Measurements from ENCODE around the gene SF3A1. TPM values are rescaled to one million over a fixed set of nuclear protein-coding genes. Genes with fewer than 3 reads are reported as not detected.

Gene SF3A1
- total RNA-seq, 4 donors from 2014 or later: 90.4 to 182 (median 160) TPM

GRCh38 chr22:30336752-30337460, 19.8 kb downstream of the SF3A1 start:
- peaks cover 0 to 98% (median 0%) of the 10 kb centered on the region in 3 donors for H3K36me3 ChIP-seq

GRCh38 chr22:30335236-30335635, 21.5 kb downstream of the SF3A1 start:
- H3K27me3 ChIP-seq: no peaks in the 10 kb centered on the region
- H3K4me3 ChIP-seq: no peak overlapping the region
- H3K27ac ChIP-seq: no peak overlapping the region
- H3K9me3 ChIP-seq: no peaks in the 10 kb centered on the region
- no peak for DNase-seq
- H3K36me3 ChIP-seq: peaks cover 0 to 89% (median 0%) of the 10 kb centered on the region in 3 donors
- H3K4me1 ChIP-seq: peaks cover 0 to 4% (median 0%) of the 10 kb centered on the region in 4 donors
- TF ChIP-seq CTCF (IDR thresholded peaks at IDR 0.05) (no peak), POLR2A (IDR thresholded peaks at IDR 0.05) (no peak)

More at GRCh38 chr22:30336752-30337460, 19.8 kb downstream of the SF3A1 start:
- Histone ChIP-seq H3K27me3 (no peaks in the 10 kb centered on the region), H3K4me3 (no peak overlapping the region), H3K27ac (no peak overlapping the region), H3K9me3 (no peaks in the 10 kb centered on the region), H3K4me1 (peaks cover 0 to 4% (median 0%) of the 10 kb centered on the region in 4 donors)
- TF ChIP-seq POLR2A (IDR thresholded peaks at IDR 0.05): no peak
- TF ChIP-seq CTCF (IDR thresholded peaks at IDR 0.05): no peak
- DNase-seq: no peak

- TF ChIP-seq CTCF (IDR thresholded peaks at IDR 0.05) (no peak), POLR2A (IDR thresholded peaks at IDR 0.05) (no peak)
- H3K27ac ChIP-seq: no peak overlapping the region
- H3K4me3 ChIP-seq: no peak overlapping the region
- H3K9me3 ChIP-seq: no peaks in the 10 kb centered on the region
- no peak for DNase-seq
- H3K36me3 ChIP-seq: peaks cover 0 to 83% (median 0%) of the 10 kb centered on the region in 3 donors
- no peaks in the 10 kb centered on the region for H3K27me3 ChIP-seq
- peaks cover 0 to 4% (median 0%) of the 10 kb centered on the region in 4 donors for H3K4me1 ChIP-seq
Observed at GRCh38 chr22:30334646-30335045, 22.0 kb downstream of the SF3A1 start.

GRCh38 chr22:30333707-30334087, 23.0 kb downstream of the SF3A1 start:
- H3K4me1 ChIP-seq: peaks cover 0 to 4% (median 0%) of the 10 kb centered on the region in 4 donors
- TF ChIP-seq CTCF (IDR thresholded peaks at IDR 0.05) (no peak), POLR2A (IDR thresholded peaks at IDR 0.05) (no peak)
- H3K9me3 ChIP-seq: no peaks in the 10 kb centered on the region
- H3K27me3 ChIP-seq: no peaks in the 10 kb centered on the region
- H3K36me3 ChIP-seq: peaks cover 0 to 74% (median 0%) of the 10 kb centered on the region in 3 donors
- no peak for DNase-seq
- H3K4me3 ChIP-seq: no peak overlapping the region
- peak overlapping the region in 2 of 4 donors; percentile 54 to 67 for H3K27ac ChIP-seq

GRCh38 chr22:30332994-30333706, 23.5 kb downstream of the SF3A1 start:
- H3K4me3 ChIP-seq: no peak overlapping the region
- no peak for TF ChIP-seq CTCF (IDR thresholded peaks at IDR 0.05)
- TF ChIP-seq POLR2A (IDR thresholded peaks at IDR 0.05): no peak
- peak overlapping the region in 2 of 4 donors; percentile 54 to 67 for H3K27ac ChIP-seq
- peak in 1 of 3 donors; percentile 48 for DNase-seq
- H3K27me3 ChIP-seq: no peaks in the 10 kb centered on the region
- H3K9me3 ChIP-seq: no peaks in the 10 kb centered on the region
- peaks cover 0 to 68% (median 0%) of the 10 kb centered on the region in 3 donors for H3K36me3 ChIP-seq
- peaks cover 0 to 4% (median 0%) of the 10 kb centered on the region in 4 donors for H3K4me1 ChIP-seq

Measured in Peyer's patch (tissue), 4 donors.